Panc1 (cell line): ENCODE results near the gene TAF7. TPM values are rescaled to one million over a fixed set of nuclear protein-coding genes. Genes with fewer than 3 reads are reported as not detected.

Experiments
- ATAC-seq: fragments of 200-7000 bp; cut with Tn5 transposase; 2 replicates; pipeline ENCODE4 v1.9.1; 2020; ENCODE audit warnings: mild to moderate bottlenecking, moderate library complexity
- BruUV-seq: library from RNA; stranded (reverse); fragments of 400-500 nt; replicated peaks from 2 replicates; lab custom pipeline; 2021; lab: Mats Ljungman, UMichigan
- CTCF ChIA-PET: fragments of 300-600 bp; sonication (Branson Sonifier 250); formaldehyde crosslinking; loops from one replicate; lab custom pipeline; 2022; ENCODE audit warnings: antibody characterized with exemption; lab: Charles Lee
- POLR2A ChIA-PET: fragments of 300-600 bp; sonication (Branson Sonifier 250); formaldehyde crosslinking; loops from one replicate; lab custom pipeline; 2022; ENCODE audit warnings: antibody characterized with exemption; lab: Charles Lee
- DNase-seq: peaks from one replicate; pipeline ENCODE4 v3.0.0-alpha.2; 2010; ENCODE audit warnings: low read depth, low spot score
- H3K27ac ChIP-seq: 2 replicates; pipeline ENCODE4 v1.5.1; 2011; ENCODE audit warnings: mild to moderate bottlenecking, low read length, inconsistent platforms
- H3K27me3 ChIP-seq: fragments of 200-500 bp; sonication (Bioruptor generic); 2 replicates; pipeline ENCODE4 v1.6.0; 2014; ENCODE audit warnings: low read length, inconsistent platforms; ENCODE audit not compliant: control insufficient read depth, insufficient read depth
- H3K36me3 ChIP-seq: fragments of 200-500 bp; sonication (Bioruptor generic); 2 replicates; pipeline ENCODE4 v1.5.1; 2014; ENCODE audit warnings: inconsistent platforms, mild to moderate bottlenecking, low read length, moderate library complexity; ENCODE audit not compliant: control insufficient read depth, insufficient read depth
- H3K4me1 ChIP-seq: 2 replicates; pipeline ENCODE4 v1.5.1; 2011; ENCODE audit warnings: inconsistent platforms, mild to moderate bottlenecking, low read length, moderate library complexity; ENCODE audit not compliant: control insufficient read depth, insufficient read depth
- H3K4me3 ChIP-seq, 2 experiments: 2 replicates each; pipeline ENCODE4 v1.5.1; 2011 to 2012; ENCODE audit warnings: low read depth in 2 of 2, low read length in 2 of 2, mild to moderate bottlenecking in 2 of 2, inconsistent platforms in 1 of 2, moderate library complexity in 1 of 2
- H3K9me3 ChIP-seq: fragments of 200-500 bp; sonication (Bioruptor generic); 2 replicates; pipeline ENCODE4 v1.5.1; 2014; ENCODE audit warnings: low read depth, mild to moderate bottlenecking, inconsistent platforms, low read length, moderate library complexity; ENCODE audit not compliant: control insufficient read depth, insufficient read depth
- POLR2AphosphoS5 ChIP-seq: IDR thresholded peaks from 2 replicates; pipeline ENCODE4 v1.6.1; 2012; ENCODE audit warnings: mild to moderate bottlenecking, low read depth, low read length, moderate library complexity
- SIN3A ChIP-seq: IDR thresholded peaks from 2 replicates; pipeline ENCODE4 v1.6.1; 2012; ENCODE audit warnings: low read depth, mild to moderate bottlenecking, low read length, moderate library complexity, borderline replicate concordance; ENCODE audit not compliant: insufficient read depth
- TCF7L2 ChIP-seq: IDR thresholded peaks from 2 replicates; pipeline ENCODE4 v1.6.1; 2011; ENCODE audit warnings: mild to moderate bottlenecking, low read depth, low read length, inconsistent platforms
- in situ Hi-C: cut with HindIII; loops from 2 replicates; pipeline ENCODE4 v1.10.0; 2016; ENCODE audit warnings: low sequenced_read_pairs, low pct_unique_long_range_greater_than_20kb
- intact Hi-C: fragments of 100-400 bp; cut with micrococcal nuclease; formaldehyde crosslinking; loops from one replicate; pipeline ENCODE4 v1.10.0; 2022; ENCODE audit not compliant: unreplicated experiment
- total RNA-seq: library from RNA; stranded (reverse); gene quantifications from one replicate; pipeline ENCODE4 v1.2.1, GENCODE V29; 2021; ENCODE audit not compliant: unreplicated experiment
- TF ChIP-seq, protein P1 (sequence below), 2 experiments: IDR thresholded peaks; 2 replicates each; pipeline ENCODE4 v1.6.1; 2011 to 2012; ENCODE audit warnings: low read depth in 2 of 2, control low read depth in 1 of 2, low read length in 1 of 2, mild to moderate bottlenecking in 1 of 2, moderate library complexity in 1 of 2; ENCODE audit not compliant: insufficient read depth in 1 of 2
- TF ChIP-seq, protein P2 (sequence below): fragments of 450-650 bp; IDR thresholded peaks from 2 replicates; pipeline ENCODE4 v1.5.1; 2017; ENCODE audit warnings: mild to moderate bottlenecking

Gene TAF7
- total RNA-seq, 1 experiment from 2014 or later: 71.0 TPM

DNA sequence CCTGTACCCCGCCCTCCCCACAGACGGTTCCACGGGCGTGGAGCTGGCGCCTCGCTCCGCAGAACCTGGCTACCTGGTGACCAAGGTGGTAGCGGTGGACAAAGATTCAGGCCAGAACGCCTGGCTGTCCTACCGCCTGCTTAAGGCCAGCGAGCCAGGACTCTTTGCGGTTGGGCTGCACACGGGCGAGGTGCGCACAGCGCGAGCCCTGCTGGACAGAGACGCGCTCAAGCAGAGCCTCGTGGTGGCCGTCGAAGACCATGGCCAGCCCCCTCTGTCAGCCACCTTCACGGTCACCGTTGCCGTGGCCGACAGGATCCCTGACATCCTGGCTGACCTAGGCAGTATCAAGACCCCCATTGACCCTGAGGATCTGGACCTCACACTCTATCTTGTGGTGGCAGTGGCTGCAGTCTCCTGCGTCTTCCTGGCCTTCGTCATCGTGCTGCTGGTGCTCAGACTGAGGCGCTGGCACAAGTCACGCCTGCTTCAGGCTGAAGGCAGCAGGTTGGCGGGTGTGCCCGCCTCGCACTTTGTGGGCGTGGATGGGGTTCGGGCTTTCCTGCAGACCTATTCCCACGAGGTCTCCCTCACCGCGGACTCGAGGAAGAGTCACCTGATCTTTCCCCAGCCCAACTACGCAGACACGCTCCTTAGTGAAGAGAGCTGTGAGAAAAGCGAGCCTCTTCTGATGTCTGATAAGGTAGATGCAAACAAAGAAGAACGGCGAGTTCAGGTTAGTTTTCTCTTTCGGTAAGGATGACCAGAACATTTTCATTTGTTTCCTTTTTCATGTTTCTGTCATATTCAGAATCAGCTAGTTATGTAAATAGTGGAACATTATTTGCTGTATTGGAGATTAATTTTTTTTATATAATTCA lies 45.7 kb upstream of the TAF7 start:
- in situ Hi-C loops: no loop called here
- no peaks in the 10 kb centered on the region for H3K27me3 ChIP-seq

DNA sequence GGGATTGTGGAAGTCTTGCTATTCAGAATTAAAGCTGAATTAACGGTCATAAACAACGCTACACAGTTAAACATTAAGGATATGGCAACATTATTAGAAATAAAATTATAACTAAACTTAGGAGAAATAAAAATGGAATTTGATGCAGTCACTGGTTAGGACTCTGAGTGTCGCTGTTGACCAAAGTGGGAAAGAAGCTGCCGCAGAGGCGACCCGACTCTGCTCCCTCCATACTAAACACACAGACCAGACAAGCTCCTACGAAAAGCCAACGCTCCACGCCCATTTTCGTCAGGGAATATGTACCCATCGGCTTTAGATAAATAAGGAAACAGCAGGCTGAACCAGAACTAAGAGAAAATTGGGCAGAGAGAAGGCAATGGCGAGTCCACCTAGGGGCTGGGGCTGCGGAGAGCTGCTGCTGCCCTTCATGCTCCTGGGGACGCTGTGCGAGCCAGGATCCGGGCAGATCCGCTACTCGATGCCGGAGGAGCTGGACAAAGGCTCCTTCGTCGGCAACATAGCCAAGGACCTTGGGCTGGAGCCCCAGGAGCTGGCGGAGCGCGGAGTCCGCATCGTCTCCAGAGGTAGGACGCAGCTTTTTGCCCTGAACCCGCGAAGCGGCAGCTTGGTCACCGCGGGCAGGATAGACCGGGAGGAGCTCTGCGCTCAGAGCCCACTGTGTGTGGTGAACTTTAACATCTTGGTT lies 43.5 kb upstream of the TAF7 start, which contains the start of gene PCDHGA5:
Gene PCDHGA5, plus strand, starts transcription at position 211 of the 709 bp plus-strand sequence. Its CDS starts 169 bp downstream, at position 380.
- no peak within 1 kb of the TSS for H3K27ac ChIP-seq
- H3K36me3 ChIP-seq: no peaks in the 10 kb centered on the region
- CTCF ChIA-PET: interaction anchor here (1.5 kb wide), 1 partner anchor 14 kb away, joined by 6 read pairs; the partner anchor contains the start of gene PCDHGB1
- POLR2A ChIA-PET: no interaction called here
- intact Hi-C loops (loop anchor here (10.0 kb wide), 1 partner anchor 51 kb away; the partner anchor contains the start of genes PCDHGA10 and PCDHGB7), in situ Hi-C loops (no loop called here)
- ATAC-seq: no peak
- peaks cover 13% of the 10 kb centered on the region; the same call in 1 of the 2 replicates for H3K9me3 ChIP-seq
- no TSS peak for BruUV-seq
- H3K4me3 ChIP-seq: no peak within 1 kb of the TSS
- no peaks in the 10 kb centered on the region for H3K4me1 ChIP-seq
- no peaks in the 10 kb centered on the region for H3K27me3 ChIP-seq
- DNase-seq: no peak
- TF ChIP-seq, protein P1, sequence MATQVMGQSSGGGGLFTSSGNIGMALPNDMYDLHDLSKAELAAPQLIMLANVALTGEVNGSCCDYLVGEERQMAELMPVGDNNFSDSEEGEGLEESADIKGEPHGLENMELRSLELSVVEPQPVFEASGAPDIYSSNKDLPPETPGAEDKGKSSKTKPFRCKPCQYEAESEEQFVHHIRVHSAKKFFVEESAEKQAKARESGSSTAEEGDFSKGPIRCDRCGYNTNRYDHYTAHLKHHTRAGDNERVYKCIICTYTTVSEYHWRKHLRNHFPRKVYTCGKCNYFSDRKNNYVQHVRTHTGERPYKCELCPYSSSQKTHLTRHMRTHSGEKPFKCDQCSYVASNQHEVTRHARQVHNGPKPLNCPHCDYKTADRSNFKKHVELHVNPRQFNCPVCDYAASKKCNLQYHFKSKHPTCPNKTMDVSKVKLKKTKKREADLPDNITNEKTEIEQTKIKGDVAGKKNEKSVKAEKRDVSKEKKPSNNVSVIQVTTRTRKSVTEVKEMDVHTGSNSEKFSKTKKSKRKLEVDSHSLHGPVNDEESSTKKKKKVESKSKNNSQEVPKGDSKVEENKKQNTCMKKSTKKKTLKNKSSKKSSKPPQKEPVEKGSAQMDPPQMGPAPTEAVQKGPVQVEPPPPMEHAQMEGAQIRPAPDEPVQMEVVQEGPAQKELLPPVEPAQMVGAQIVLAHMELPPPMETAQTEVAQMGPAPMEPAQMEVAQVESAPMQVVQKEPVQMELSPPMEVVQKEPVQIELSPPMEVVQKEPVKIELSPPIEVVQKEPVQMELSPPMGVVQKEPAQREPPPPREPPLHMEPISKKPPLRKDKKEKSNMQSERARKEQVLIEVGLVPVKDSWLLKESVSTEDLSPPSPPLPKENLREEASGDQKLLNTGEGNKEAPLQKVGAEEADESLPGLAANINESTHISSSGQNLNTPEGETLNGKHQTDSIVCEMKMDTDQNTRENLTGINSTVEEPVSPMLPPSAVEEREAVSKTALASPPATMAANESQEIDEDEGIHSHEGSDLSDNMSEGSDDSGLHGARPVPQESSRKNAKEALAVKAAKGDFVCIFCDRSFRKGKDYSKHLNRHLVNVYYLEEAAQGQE (IDR thresholded peaks at IDR 0.05; ENCODE audit: insufficient read depth in 1 of 2, low read depth in 2 of 2, low read length in 1 of 2): no peak
- TF ChIP-seq TCF7L2: no peak
- no peak for TF ChIP-seq POLR2AphosphoS5
- TF ChIP-seq, protein P2, sequence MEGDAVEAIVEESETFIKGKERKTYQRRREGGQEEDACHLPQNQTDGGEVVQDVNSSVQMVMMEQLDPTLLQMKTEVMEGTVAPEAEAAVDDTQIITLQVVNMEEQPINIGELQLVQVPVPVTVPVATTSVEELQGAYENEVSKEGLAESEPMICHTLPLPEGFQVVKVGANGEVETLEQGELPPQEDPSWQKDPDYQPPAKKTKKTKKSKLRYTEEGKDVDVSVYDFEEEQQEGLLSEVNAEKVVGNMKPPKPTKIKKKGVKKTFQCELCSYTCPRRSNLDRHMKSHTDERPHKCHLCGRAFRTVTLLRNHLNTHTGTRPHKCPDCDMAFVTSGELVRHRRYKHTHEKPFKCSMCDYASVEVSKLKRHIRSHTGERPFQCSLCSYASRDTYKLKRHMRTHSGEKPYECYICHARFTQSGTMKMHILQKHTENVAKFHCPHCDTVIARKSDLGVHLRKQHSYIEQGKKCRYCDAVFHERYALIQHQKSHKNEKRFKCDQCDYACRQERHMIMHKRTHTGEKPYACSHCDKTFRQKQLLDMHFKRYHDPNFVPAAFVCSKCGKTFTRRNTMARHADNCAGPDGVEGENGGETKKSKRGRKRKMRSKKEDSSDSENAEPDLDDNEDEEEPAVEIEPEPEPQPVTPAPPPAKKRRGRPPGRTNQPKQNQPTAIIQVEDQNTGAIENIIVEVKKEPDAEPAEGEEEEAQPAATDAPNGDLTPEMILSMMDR: no peak
- TF ChIP-seq SIN3A: no peak

More for the DNA sequence above, 45.7 kb upstream of the TAF7 start:
- Histone ChIP-seq H3K27ac (no peak overlapping the region), H3K36me3 (no peaks in the 10 kb centered on the region), H3K4me1 (no peaks in the 10 kb centered on the region), H3K9me3 (peaks cover 13% of the 10 kb centered on the region; the same call in 1 of the 2 replicates), H3K4me3 (no peak overlapping the region)
- DNase-seq (no peak), ATAC-seq (no peak)
- intact Hi-C loops: loop anchor here (10.0 kb wide), 1 partner anchor 49 kb away; the partner anchor contains the start of genes PCDHGA10 and PCDHGB7
- TF ChIP-seq SIN3A (no peak), TCF7L2 (no peak), POLR2AphosphoS5 (no peak)
- TF ChIP-seq, protein P2: no peak
- TF ChIP-seq, protein P1 (IDR thresholded peaks at IDR 0.05; ENCODE audit: insufficient read depth in 1 of 2, low read depth in 2 of 2, low read length in 1 of 2): no peak
- BruUV-seq: no TSS peak
- ChIA-PET POLR2A (no interaction called here), CTCF (no interaction called here)
